GM19372 (cell line): ENCODE data around the gene HOXC9.

ENCODE experiments used
- ATAC-seq: cut with Tn5 transposase; IDR thresholded peaks from one replicate; pipeline ENCODE4 v1.9.1; 2021; ENCODE audit warnings: mild to moderate bottlenecking, low read depth, moderate library complexity; ENCODE audit not compliant: unreplicated experiment

HOXC9 gene

DNA sequence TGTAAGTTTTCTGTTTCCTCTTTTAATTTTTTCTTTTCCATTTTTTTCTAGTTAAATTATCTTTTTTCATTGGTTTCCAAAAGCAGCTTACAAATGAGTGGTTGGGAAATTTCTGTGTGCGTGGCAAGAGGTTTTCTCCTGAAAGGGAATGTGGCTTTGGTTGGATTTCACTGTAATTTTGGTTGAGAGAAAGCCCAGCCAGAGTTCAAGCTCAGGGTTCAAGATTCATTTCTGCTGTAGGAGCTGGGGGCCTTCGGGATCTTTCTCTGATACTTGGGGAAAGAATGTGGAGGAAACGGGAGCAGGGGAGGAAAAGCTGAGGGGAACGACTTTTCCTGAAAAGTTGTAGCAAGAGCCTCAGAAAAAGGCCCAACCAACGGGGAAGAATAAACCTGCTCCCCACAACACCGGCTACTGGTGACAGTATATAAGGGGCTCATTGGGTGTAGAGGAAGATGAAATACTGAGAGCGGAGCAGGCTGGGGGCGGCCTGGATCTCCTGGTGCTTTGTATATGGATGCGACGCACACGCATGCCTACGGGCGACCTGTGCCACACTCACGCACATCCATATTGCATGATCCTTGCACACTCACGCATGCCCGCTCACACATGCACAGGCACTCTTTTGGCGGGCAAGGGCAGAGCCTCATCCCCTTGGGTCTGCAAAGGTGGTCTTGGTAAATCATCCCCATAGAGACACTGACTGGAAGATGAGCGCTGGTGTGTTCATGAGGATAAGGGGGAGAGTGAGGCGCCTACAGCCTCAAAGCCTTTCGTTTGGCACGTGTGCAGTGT lies 13.1 kb upstream of the HOXC9 start:
- ATAC-seq = no peak

DNA sequence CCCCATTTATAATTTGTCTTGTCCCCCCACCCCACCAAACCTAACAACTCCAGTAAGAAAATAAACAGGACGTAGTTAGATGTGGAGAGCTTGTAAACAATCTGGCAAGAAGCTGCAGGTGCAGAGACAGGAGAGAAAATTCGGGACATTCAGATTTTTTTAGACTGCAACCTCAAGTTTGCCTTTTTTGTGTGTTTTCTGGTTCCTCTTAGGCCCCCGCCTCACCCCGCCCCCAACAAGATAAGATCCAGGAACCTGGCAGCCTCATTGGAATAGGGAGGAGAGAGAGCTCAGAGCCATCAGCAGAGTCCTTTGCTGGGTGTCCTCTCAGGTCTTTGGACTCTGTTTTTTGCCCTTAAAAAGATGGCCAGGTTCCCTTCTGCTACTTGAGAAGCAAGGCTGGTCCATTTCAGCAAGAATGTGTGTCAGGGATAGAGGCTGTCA lies 12.2 kb upstream of the HOXC9 start:
- ATAC-seq = no peak

- ATAC-seq = no peak
Measured at GRCh38 chr12:53988541-53989226, 11.3 kb upstream of the HOXC9 start.

DNA sequence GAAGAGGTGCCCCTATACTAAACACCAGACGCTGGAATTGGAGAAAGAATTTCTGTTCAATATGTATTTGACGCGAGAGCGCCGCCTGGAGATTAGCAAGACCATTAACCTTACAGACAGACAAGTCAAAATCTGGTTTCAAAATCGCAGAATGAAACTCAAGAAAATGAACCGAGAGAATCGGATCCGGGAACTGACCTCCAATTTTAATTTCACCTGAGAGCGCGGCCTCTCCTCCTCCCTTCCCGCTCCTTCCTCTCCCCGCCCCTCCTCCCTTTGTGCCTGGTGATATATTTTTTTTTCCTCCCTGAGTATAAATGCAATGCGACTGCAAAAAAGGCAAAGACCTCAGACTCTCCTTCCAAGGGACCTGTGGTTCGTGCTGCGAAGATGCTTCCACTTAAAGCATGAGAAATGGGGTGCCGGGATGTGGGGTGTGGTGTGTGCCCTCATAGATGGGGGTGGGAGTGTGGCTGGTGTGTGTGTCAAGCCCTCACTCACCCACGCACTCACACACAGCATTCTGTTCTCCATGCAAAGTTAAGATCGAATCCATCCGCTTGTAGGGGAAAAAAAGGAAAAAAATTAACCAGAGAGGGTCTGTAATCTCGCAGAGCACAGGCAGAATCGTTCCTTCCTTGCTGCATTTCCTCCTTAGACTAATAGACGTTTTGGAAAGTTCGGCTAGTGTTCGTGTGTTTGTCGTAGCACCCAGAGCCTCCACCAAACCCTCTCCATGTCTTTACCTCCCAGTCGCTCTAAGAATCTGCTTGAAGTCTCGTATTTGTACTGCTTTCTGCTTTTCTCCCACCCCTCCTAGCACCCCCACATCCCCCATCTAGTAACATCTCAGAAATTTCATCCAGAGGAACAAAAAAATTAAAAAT lies 10.5 kb upstream of the HOXC9 start:
- ATAC-seq = no peak

DNA sequence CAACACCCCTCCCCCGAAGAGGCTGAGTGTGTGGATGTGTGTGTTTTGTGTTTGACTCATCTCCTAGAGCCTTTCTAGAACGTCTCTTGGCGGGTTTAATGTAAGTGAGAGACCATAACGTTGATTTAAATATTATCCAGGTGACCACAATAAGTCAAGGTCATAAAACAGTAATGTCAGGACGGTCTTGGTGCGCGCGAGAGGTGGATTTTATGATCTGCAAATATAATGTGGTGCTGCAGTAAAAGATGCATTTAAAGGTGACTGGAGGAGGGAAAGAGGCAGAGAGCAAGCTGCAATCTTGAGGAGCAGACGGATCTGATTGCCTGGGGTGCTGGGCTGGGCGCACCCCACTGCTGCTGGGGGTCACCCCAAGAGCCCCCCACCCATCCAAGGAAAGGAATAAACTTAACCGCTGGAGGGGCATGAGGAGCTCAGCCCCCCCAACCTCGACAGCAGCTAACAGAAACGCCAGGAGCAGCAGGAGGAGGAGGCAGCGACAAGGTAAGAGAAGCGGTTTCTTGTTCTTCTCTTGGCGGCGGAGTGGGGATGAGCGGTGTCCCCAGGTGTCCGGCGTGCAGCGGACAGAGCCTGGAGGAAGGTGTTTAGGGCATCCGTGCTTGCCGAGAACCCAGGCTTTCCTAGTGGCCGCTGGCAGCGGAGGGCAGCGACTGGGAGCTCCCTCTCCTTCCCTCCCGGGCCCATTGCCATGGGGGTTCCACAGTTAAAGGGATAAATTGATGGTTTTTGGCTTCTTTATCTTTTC lies 9.5 kb upstream of the HOXC9 start:
- ATAC-seq = no peak

DNA sequence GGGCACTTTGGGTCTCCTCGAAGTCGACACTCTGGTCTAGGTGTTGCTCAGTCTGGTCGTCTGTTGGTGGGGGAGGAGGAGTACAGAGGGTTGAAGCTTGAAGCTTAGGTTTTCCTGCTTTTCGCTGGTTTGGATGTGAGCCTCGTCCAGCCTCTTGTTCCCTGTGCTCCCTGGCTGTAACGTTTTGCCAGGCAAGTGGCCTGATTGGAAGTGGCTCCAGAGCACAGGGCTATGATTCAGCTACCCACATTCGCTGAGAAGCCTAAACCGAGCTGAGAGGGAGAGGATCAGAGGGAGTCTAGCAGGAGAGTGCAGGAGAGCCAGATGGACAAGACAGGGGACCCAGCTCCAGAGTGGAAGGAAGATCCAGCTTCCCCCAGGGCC lies 8.9 kb upstream of the HOXC9 start:
- ATAC-seq = no peak

- no peak for ATAC-seq
Measured at GRCh38 chr12:53992377-53992889, 7.5 kb upstream of the HOXC9 start.

DNA sequence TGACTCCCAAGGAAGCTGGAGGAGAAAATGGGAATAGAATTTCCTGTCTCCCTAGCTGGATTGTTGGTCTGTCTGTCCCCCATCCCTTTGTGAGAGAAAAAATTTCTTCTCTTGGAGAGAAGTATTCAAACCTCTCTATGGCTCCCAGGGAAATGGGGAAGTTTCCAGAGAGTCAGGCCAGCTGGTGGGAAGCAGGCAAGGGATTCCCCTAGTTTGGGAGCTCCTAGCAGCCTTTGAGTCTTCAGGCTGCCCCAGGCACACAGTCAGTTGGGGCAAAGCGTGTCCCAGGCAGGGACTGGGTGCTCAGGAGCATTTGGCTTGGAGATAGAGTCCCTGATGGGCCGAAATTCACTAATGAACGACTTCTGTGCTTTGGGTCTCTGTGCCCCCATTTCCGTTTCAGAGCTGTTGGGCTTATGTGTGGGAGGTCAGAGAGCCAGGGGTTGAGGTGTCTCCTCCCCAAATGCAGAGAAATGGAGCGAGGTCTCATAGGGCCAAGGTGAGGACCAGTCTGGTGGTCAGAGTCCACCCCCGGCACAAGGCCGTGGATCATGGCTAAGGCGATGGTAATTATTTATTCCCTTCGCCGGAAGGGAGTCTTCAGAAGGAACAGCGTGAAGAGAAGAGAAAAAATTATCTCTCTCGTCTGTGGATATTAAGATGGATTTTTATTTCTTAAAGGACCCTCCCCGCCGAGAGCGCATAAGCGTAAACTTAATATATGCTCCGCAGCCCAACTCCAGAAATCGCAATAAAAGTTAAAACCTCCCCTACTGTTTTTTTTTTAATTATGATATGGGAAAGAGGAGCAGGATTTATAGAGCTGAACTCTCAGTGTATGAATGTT lies 6.6 kb upstream of the HOXC9 start:
- ATAC-seq = no peak

GRCh38 chr12:53994009-53994263 lies 6.0 kb upstream of the HOXC9 start:
- no peak for ATAC-seq

GRCh38 chr12:53994264-53995001 lies 5.5 kb upstream of the HOXC9 start:
- ATAC-seq = no peak

DNA sequence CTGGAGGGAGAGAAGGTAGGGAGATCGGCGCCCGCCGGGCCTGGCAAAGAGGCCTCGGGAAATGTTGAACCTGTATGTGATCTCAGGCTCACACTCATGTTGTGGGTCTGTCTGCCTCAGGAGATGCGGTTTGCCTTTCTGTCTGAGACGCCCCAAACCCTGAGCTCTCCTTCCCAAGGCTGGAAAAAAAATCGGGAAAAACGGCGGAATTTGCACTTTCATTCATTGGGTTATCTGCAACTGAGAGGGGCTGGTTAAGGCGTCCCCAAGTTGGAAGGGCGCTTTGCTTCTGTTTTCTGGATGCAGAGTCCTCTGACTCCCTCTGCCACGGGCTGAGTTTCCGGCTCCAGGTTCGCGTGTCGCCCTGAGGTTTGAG lies 5.0 kb upstream of the HOXC9 start:
- no peak for ATAC-seq

DNA sequence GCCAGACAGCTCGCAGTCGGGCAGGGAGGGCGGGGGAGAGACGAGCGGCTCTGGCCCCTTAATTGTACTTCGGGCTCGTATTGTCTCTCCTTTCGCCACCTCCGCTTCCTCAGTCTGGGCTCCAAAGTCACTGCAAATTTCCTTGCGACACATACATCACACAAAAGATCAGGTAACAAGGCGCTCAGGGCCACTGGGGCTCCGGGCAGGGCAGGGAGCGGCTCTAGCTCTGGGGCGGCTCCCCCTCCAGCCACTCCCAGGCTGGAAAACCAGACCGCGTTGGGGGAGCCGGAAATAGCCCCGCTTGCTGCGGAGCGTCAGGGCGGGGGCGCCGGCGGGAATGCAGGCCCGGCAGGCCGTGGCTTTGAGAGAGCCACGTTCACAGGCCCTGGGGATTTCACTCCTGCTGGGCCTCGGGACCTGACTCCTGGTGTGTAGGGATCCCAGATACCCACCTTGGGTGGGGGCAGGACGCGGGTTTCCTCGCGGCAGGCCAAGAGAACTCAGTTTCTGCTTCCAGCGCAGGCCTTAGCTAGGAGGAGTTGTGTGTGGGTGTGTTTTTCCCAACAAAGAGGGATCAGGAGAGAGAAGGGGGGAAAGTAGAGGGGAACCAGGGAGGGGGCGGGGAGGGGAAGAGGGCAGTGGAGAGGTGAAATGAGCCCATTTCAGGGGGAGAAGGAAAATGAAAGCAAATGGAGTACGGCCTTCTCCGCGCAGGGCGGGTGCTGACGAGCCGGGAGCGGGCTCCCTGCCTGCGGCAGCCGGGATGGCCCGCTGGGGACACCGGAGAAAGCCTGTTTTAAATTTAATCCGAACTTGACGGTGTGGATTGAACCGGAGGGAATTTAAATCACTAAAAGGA lies 4.4 kb upstream of the HOXC9 start:
- no peak for ATAC-seq

GRCh38 chr12:53996240-53997203 lies 3.4 kb upstream of the HOXC9 start:
- no peak for ATAC-seq

- ATAC-seq = no peak
Measured at GRCh38 chr12:53997204-53998109, 2.5 kb upstream of the HOXC9 start.

DNA sequence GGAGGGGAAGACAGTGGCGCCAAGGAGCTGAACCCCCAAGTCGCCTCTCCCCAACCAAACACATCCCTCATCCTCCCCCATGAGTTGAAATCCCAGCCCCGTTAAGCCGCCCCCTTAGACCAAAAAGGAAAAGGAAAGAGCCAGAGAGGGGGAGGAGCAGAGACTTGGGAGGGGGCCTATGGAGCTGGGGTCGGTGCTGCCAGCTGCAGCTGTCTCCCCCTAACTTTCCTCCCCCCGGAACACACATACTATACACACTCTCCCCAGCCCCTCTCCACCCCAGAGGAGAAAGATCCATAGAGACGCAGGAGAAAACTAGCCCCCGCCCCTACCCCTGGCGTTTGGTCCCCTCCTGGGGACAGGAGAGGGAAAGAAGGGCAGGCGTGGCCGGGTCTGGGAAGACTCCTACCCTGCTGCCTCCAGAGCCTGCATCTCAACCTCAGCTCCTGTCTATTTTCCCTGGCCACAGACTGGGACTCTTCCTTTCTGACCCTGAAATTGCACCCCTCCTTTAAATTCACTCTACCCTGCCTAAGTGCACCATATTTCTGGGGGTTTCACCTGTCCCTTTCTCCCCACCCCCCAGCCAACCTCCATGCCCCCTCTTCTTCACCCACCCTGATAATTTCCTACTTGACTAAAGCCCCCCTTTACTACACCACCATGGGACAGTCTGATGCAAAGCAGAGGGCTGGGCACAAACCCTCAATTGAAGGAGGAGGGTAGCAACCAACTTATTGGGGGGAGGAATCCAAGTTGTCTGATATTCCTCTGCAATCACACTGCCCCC lies 1.7 kb upstream of the HOXC9 start:
- ATAC-seq = no peak
